Measurements from ENCODE around the gene SIRT4.
"Not testable (repeated sequence)": the region's sequence is repeated elsewhere in the genome, so short reads cannot be mapped to it uniquely, and the experiment has no call there.

SIRT4 gene, protein sequence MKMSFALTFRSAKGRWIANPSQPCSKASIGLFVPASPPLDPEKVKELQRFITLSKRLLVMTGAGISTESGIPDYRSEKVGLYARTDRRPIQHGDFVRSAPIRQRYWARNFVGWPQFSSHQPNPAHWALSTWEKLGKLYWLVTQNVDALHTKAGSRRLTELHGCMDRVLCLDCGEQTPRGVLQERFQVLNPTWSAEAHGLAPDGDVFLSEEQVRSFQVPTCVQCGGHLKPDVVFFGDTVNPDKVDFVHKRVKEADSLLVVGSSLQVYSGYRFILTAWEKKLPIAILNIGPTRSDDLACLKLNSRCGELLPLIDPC

DNA sequence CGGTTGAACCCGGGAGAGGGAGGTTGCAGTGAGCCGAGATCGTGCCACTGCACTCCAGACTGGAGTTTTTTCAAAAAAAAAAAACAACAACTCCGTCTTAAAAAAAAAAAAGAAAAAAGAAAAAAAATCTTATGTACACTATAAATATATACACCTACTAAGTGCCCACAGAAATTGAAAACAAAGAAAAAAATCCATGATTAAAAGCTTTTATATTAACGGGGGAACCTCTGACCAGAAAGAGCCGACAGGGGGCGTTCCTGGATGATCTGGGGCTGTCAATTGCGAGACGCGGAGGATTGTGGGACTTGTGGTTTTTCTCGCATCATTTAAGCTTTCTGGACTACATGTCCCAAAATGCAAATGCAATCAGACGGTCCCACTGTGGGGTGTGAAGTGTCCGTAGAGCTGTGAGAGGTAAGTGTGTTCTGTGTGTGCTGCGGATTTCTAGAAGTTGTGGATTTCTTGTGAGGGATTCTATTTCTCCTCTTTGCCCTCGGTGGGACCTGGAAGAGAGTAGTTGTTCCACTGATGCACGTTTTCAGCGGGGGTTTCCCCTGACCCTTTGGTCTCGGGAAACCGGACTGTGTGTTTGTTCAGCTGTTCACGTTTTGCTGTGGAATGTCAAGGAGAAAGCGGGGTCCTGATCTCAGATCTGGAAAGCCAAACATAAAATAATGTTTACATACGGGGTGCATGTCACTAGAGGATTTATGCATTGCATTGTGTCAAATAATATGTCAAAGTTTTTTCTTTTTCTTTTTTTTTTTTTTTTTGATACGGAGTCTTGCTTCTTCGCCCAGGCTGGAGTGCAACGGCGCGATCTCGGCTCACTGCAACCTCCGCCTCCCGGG lies at the start of gene SIRT4:
SIRT4 (plus strand) TSS at position 360 of the 854 bp plus-strand sequence. CDS start 1,241 bp downstream, outside the sequence.
- WGBS (ENCODE audit: insufficient coverage, insufficient read length): no CpG with 5 or more reads among the region's 31 CpGs
- no peaks in the 10 kb centered on the region for H3K9me3 ChIP-seq (ENCODE audit: control insufficient read depth, insufficient read depth, low read length)
- no peak within 1 kb of the TSS for H3K27ac ChIP-seq (ENCODE audit: low read length)
- DNase-seq (ENCODE audit: low read depth, low spot score): no peak
- H3K4me3 ChIP-seq (ENCODE audit: low read length): peak within 1 kb of the TSS; percentile 96
- no peaks in the 10 kb centered on the region for H3K36me3 ChIP-seq (ENCODE audit: control insufficient read depth, insufficient read depth, low read length)
- no peaks in the 10 kb centered on the region for H3K4me1 ChIP-seq (ENCODE audit: control insufficient read depth, insufficient read depth, low read length)
- H3K27me3 ChIP-seq (ENCODE audit: control insufficient read depth, insufficient read depth, low read length): no peaks in the 10 kb centered on the region

GRCh38 chr12:120253313-120253712 lies 48.8 kb upstream of the SIRT4 start:
- H3K27ac ChIP-seq (ENCODE audit: low read length): not testable (repeated sequence)
- WGBS (ENCODE audit: insufficient coverage, insufficient read length): no CpG with 5 or more reads among the region's 6 CpGs

DNA sequence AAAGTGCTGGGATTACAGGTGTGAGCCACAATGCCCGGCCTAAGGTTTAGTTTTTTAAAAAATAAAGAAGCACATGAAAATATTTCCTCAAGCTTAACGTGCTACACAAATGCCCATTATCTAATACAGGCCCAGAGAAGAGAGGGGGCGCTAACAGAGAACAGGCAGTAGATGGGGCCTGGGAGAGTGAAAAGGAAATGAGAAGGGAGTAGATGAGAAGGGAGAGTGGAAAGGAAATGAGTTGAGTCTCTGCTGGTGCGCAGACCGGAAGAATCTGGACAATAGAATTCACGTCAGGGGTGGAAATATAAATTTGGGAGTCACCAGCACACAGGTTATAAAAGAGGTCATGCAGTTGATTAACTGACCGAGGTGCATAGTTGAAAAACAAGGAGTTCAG lies 47.3 kb upstream of the SIRT4 start:
- H3K27ac ChIP-seq (ENCODE audit: low read length): no peak overlapping the region
- WGBS (ENCODE audit: insufficient coverage, insufficient read length): no CpG with 5 or more reads among the region's 7 CpGs
- H3K27me3 ChIP-seq (ENCODE audit: control insufficient read depth, insufficient read depth, low read length): no peaks in the 10 kb centered on the region
- no peak overlapping the region for H3K4me3 ChIP-seq (ENCODE audit: low read length)
- H3K4me1 ChIP-seq (ENCODE audit: control insufficient read depth, insufficient read depth, low read length): peaks cover 8% of the 10 kb centered on the region; the same call in 1 of the 2 replicates
- H3K9me3 ChIP-seq (ENCODE audit: control insufficient read depth, insufficient read depth, low read length): no peaks in the 10 kb centered on the region
- no peaks in the 10 kb centered on the region for H3K36me3 ChIP-seq (ENCODE audit: control insufficient read depth, insufficient read depth, low read length)
- no peak for DNase-seq (ENCODE audit: low read depth, low spot score)

More at GRCh38 chr12:120253313-120253712, 48.8 kb upstream of the SIRT4 start:
- not testable (repeated sequence) for DNase-seq (ENCODE audit: low read depth, low spot score); H3K27me3 ChIP-seq (ENCODE audit: control insufficient read depth, insufficient read depth, low read length); H3K4me1 ChIP-seq (ENCODE audit: control insufficient read depth, insufficient read depth, low read length); H3K9me3 ChIP-seq (ENCODE audit: control insufficient read depth, insufficient read depth, low read length); H3K4me3 ChIP-seq (ENCODE audit: low read length); H3K36me3 ChIP-seq (ENCODE audit: control insufficient read depth, insufficient read depth, low read length)

GRCh38 chr12:120257041-120257821 lies 44.9 kb upstream of the SIRT4 start:
- Histone ChIP-seq H3K9me3 (ENCODE audit: control insufficient read depth, insufficient read depth, low read length) (no peaks in the 10 kb centered on the region), H3K27ac (ENCODE audit: low read length) (no peak overlapping the region), H3K4me3 (ENCODE audit: low read length) (no peak overlapping the region), H3K27me3 (ENCODE audit: control insufficient read depth, insufficient read depth, low read length) (no peaks in the 10 kb centered on the region), H3K4me1 (ENCODE audit: control insufficient read depth, insufficient read depth, low read length) (peaks cover 9% of the 10 kb centered on the region; the same call in 1 of the 2 replicates), H3K36me3 (ENCODE audit: control insufficient read depth, insufficient read depth, low read length) (no peaks in the 10 kb centered on the region)
- no peak for DNase-seq (ENCODE audit: low read depth, low spot score)
- WGBS (ENCODE audit: insufficient coverage, insufficient read length): no CpG with 5 or more reads among the region's 9 CpGs

DNA sequence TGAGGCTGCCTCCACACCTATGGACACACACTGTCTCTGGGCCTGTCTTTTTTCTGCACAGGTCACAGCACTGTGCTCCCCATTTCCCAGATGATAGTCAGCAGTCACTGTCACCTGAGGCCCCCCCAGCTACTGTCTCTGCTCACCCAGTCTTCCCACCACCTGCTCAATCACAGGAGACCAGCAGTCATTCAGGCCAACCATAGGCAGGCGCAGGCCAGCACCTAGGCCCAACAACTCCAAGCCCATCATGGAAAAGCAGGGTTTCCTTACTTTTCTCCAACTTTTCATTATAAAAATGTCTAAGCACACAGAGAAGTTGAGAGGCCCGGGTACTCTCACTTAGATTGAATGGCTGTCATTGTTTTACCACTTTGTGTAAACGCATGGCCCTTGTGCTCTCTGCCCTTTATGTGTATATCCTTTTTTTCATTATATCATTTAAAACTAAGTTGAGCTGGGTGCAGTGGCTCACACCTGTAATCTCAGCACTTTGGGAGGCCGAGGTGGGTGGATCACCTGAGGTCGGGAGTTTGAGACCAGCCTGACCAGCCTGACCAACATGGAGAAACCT lies 43.7 kb upstream of the SIRT4 start:
- no CpG with 5 or more reads among the region's 5 CpGs for WGBS (ENCODE audit: insufficient coverage, insufficient read length)
- H3K36me3 ChIP-seq (ENCODE audit: control insufficient read depth, insufficient read depth, low read length): 0 out of 2 replicates have a peak, but pooled peaks cover 3% of the 10 kb centered on the region
- no peaks in the 10 kb centered on the region for H3K27me3 ChIP-seq (ENCODE audit: control insufficient read depth, insufficient read depth, low read length)
- no peak overlapping the region for H3K27ac ChIP-seq (ENCODE audit: low read length)
- H3K4me1 ChIP-seq (ENCODE audit: control insufficient read depth, insufficient read depth, low read length): peaks cover 12% of the 10 kb centered on the region
- no peak for DNase-seq (ENCODE audit: low read depth, low spot score)
- no peak overlapping the region for H3K4me3 ChIP-seq (ENCODE audit: low read length)
- H3K9me3 ChIP-seq (ENCODE audit: control insufficient read depth, insufficient read depth, low read length): no peaks in the 10 kb centered on the region

DNA sequence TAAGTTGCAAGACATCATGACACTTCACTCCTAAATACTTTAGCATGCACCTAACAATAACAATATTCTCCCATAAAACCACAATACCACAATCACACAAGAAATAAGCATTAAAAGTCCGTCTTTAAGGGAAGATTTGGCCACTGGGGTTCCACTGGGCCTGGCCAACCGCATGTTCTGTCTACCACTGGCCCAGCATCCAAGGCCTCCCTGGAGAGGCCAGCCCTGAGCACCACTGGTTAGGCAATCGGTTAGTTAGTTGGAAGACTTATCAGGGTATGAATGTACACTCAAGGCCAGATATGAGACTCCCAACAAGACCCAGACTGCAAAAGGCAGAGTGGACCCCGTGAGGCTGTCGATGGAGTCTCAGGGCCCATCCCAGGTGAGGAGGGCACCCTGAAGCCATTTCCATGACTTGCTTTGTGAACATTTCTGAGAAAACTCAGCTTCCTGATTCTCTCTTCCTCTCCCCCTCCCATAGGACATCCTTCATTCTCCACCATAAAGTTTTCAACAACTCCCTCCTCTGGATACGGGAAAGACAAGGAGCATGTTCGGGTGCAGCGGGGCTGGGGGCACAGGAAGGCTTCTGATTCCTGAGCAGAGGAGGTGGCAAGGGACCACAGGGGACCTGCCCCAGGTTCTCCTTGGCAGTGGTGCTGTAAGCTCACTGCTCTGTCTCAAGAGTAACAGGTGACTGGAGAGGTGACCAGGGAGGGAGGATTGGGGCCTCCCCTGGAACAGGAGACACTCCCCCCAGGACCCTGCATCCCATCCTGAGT lies 42.5 kb upstream of the SIRT4 start:
- H3K27me3 ChIP-seq (ENCODE audit: control insufficient read depth, insufficient read depth, low read length): no peaks in the 10 kb centered on the region
- H3K9me3 ChIP-seq (ENCODE audit: control insufficient read depth, insufficient read depth, low read length): no peaks in the 10 kb centered on the region
- H3K4me3 ChIP-seq (ENCODE audit: low read length): no peak overlapping the region
- WGBS (ENCODE audit: insufficient coverage, insufficient read length): 100% methylated on average over 1 of the region's 8 CpGs
- no peak for DNase-seq (ENCODE audit: low read depth, low spot score)
- 0 out of 2 replicates have a peak, but pooled peaks cover 3% of the 10 kb centered on the region for H3K36me3 ChIP-seq (ENCODE audit: control insufficient read depth, insufficient read depth, low read length)
- no peak overlapping the region for H3K27ac ChIP-seq (ENCODE audit: low read length)
- peaks cover 17% of the 10 kb centered on the region for H3K4me1 ChIP-seq (ENCODE audit: control insufficient read depth, insufficient read depth, low read length)

DNA sequence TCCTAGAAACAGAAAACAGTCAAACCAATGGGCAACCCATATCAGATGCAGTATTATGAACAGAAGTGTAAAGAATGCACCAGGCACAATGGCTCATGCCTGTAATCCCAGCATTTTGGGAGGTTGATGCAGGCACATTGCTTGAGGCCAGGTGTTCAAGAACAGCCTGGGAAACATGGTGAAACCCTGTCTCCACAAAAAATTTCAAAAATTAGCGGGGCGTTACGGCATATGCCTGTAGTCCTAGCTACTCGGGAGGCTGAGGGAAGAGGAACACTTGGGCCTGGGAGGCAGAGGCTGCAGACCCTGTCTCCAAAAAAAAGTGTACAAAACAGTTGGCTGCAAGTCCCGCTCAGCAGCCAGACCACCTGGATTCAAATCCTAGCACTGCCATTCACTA lies 41.5 kb upstream of the SIRT4 start:
- Histone ChIP-seq H3K27ac (ENCODE audit: low read length) (no peak overlapping the region), H3K9me3 (ENCODE audit: control insufficient read depth, insufficient read depth, low read length) (no peaks in the 10 kb centered on the region), H3K27me3 (ENCODE audit: control insufficient read depth, insufficient read depth, low read length) (no peaks in the 10 kb centered on the region), H3K4me1 (ENCODE audit: control insufficient read depth, insufficient read depth, low read length) (peaks cover 17% of the 10 kb centered on the region), H3K4me3 (ENCODE audit: low read length) (no peak overlapping the region), H3K36me3 (ENCODE audit: control insufficient read depth, insufficient read depth, low read length) (0 out of 2 replicates have a peak, but pooled peaks cover 3% of the 10 kb centered on the region)
- DNase-seq (ENCODE audit: low read depth, low spot score): no peak
- whole genome bisulfite sequencing (ENCODE audit: insufficient coverage, insufficient read length): no CpG with 5 or more reads among the region's 5 CpGs

DNA sequence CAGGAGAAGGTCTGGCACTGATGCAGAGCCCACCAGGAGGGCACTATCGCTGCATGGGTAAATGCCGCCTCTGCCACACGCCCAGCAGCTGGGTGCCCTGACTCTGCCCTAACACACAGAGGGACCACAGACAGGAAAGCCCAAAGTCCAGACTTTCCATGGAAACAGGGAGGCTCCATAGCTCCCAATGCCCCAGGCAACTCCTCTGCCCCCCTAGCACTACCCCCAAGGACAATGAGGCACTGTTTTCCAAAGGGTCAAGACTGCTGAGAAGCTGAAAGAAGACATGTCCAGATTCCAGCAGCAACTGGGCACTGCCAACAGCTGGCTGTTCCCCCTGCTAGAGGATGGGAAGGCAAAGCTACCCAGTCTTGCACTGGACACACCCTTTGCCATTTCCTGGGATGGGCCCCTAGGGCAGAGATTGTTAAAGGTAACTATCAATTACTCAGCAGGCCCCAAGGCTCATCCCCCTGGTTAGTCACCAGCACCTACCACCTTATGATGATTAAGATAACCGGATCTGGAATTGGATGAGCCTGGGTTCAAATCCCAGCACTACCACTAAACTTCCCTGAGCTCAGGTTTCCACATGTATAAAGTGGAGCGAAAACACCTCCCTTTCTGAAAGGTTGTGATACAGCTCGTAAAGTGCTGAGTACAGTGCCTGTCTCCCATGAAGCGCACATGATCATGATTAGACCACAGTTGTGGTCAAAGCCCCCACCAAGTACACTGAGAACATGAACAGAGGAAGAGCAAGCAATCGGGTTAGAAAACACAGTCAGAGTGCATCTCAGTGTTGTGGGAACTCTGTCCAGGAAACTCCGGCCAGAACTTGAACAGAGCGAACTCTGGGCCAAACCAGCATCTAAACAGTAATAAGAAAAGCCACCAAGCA lies 39.9 kb upstream of the SIRT4 start:
- Histone ChIP-seq H3K27me3 (ENCODE audit: control insufficient read depth, insufficient read depth, low read length) (no peaks in the 10 kb centered on the region), H3K27ac (ENCODE audit: low read length) (no peak overlapping the region), H3K4me1 (ENCODE audit: control insufficient read depth, insufficient read depth, low read length) (peaks cover 12% of the 10 kb centered on the region), H3K36me3 (ENCODE audit: control insufficient read depth, insufficient read depth, low read length) (0 out of 2 replicates have a peak, but pooled peaks cover 3% of the 10 kb centered on the region), H3K9me3 (ENCODE audit: control insufficient read depth, insufficient read depth, low read length) (no peaks in the 10 kb centered on the region), H3K4me3 (ENCODE audit: low read length) (no peak overlapping the region)
- DNase-seq (ENCODE audit: low read depth, low spot score): no peak
- no CpG with 5 or more reads among the region's 10 CpGs for WGBS (ENCODE audit: insufficient coverage, insufficient read length)
